Vagina (tissue), 2 donors: ENCODE measurements around the gene OLFML3. TPM values are rescaled to one million over a fixed set of nuclear protein-coding genes. Genes with fewer than 3 reads are reported as not detected.

Source experiments
- DNase-seq, 2 donors: peaks; one replicate each; pipeline ENCODE4 v3.0.0-alpha.2; 2017; ENCODE audit errors: extremely low spot score in 2 of 2
- H3K27ac ChIP-seq: fragments of 200-600 bp; sonication (generic); one replicate; pipeline ENCODE4 v1.5.1; 2019
- H3K27me3 ChIP-seq: fragments of 200-600 bp; sonication (generic); one replicate; pipeline ENCODE4 v1.5.1; 2019
- H3K36me3 ChIP-seq, 2 donors: fragments of 200-600 bp; sonication (generic); one replicate each; pipeline ENCODE4 v1.5.1; 2017 to 2019
- H3K4me1 ChIP-seq: fragments of 200-600 bp; sonication (generic); one replicate; pipeline ENCODE4 v1.5.1; 2019
- H3K4me3 ChIP-seq, 2 donors: fragments of 200-600 bp; sonication (generic); 1 replicate in 1 of 2; 2 replicates in 1 of 2; pipeline ENCODE4 v1.5.1; 2016 to 2019
- H3K9me3 ChIP-seq: fragments of 200-600 bp; sonication (generic); one replicate; pipeline ENCODE4 v1.5.1; 2019
- CTCF ChIP-seq, 3 experiments: fragments of 450-650 bp in 2 of 3; fragments of 200-600 bp in 1 of 3; sonication (generic) in 1 of 3; IDR thresholded peaks; one replicate each; pipeline ENCODE4 v1.5.1; 2017 to 2019; ENCODE audit warnings: antibody characterized with exemption in 3 of 3, mild to moderate bottlenecking in 2 of 3, moderate library complexity in 2 of 3
- POLR2A ChIP-seq, 2 donors: fragments of 450-650 bp; IDR thresholded peaks; one replicate each; pipeline ENCODE4 v1.6.1; 2017; ENCODE audit warnings: antibody characterized with exemption in 2 of 2, mild to moderate bottlenecking in 2 of 2, moderate library complexity in 2 of 2
- POLR2AphosphoS5 ChIP-seq, 2 donors: sonication (generic); formaldehyde crosslinking; IDR thresholded peaks; one replicate each; pipeline ENCODE4 v1.9.0; 2017; ENCODE audit warnings: antibody characterized with exemption in 2 of 2, mild to moderate bottlenecking in 2 of 2, low read depth in 1 of 2; ENCODE audit not compliant: insufficient read depth in 1 of 2
- intact Hi-C: fragments of 100-400 bp; cut with DNase I; formaldehyde crosslinking; loops from one replicate; pipeline ENCODE4 v1.15.1; 2023
- total RNA-seq: library from RNA; depleted of rRNA; stranded (reverse); fragments of >200 nt; gene quantifications from one replicate; pipeline ENCODE4 v1.2.3, GENCODE V29; 2016

OLFML3 gene
- total RNA-seq, 1 donor from 2014 or later = 108 TPM

- peak overlapping the region; percentile 90 for H3K27ac ChIP-seq
- peak overlapping the region; percentile 35 to 45 for H3K4me3 ChIP-seq
- no peaks in the 10 kb centered on the region for H3K36me3 ChIP-seq
- no peaks in the 10 kb centered on the region for H3K9me3 ChIP-seq
- TF ChIP-seq POLR2A (IDR thresholded peaks at IDR 0.05) (no peak), POLR2AphosphoS5 (IDR thresholded peaks at IDR 0.05; ENCODE audit: insufficient read depth in 1 of 2, low read depth in 1 of 2) (peak in 1 of 2 donors; percentile 5)
- peaks cover 58% of the 10 kb centered on the region for H3K4me1 ChIP-seq
- intact Hi-C loops = loop anchor here (10.0 kb wide), 1 partner anchor 232 kb away; no protein-coding TSS in a partner anchor
- DNase-seq = no peak
- no peaks in the 10 kb centered on the region for H3K27me3 ChIP-seq
Measured at GRCh38 chr1:113982949-113983348, 3.7 kb downstream of the OLFML3 start.

GRCh38 chr1:113983391-113983790 lies 4.1 kb downstream of the OLFML3 start:
- Histone ChIP-seq H3K27me3 (no peaks in the 10 kb centered on the region), H3K27ac (peak overlapping the region; percentile 90), H3K36me3 (no peaks in the 10 kb centered on the region), H3K4me1 (peaks cover 54% of the 10 kb centered on the region), H3K9me3 (no peaks in the 10 kb centered on the region), H3K4me3 (peak overlapping the region; percentile 35 to 45)
- intact Hi-C loops = loop anchor here (10.0 kb wide), 1 partner anchor 231 kb away; no protein-coding TSS in a partner anchor
- TF ChIP-seq CTCF (IDR thresholded peaks at IDR 0.05) (no peak), POLR2AphosphoS5 (IDR thresholded peaks at IDR 0.05; ENCODE audit: insufficient read depth in 1 of 2, low read depth in 1 of 2) (no peak), POLR2A (IDR thresholded peaks at IDR 0.05) (no peak)
- no peak for DNase-seq

- peak overlapping the region; percentile 90 for H3K27ac ChIP-seq
- no peaks in the 10 kb centered on the region for H3K9me3 ChIP-seq
- H3K4me1 ChIP-seq = peaks cover 49% of the 10 kb centered on the region
- peak overlapping the region in 1 of 2 donors; percentile 35 for H3K4me3 ChIP-seq
- DNase-seq = no peak
- intact Hi-C loops = loop anchor here (10.0 kb wide), 1 partner anchor 231 kb away; no protein-coding TSS in a partner anchor
- TF ChIP-seq POLR2A (IDR thresholded peaks at IDR 0.05) = no peak
- no peak for TF ChIP-seq CTCF (IDR thresholded peaks at IDR 0.05)
- TF ChIP-seq POLR2AphosphoS5 (IDR thresholded peaks at IDR 0.05; ENCODE audit: insufficient read depth in 1 of 2, low read depth in 1 of 2) = no peak
- no peaks in the 10 kb centered on the region for H3K36me3 ChIP-seq
- no peaks in the 10 kb centered on the region for H3K27me3 ChIP-seq
Measured at GRCh38 chr1:113983826-113984225, 4.6 kb downstream of the OLFML3 start.

- Histone ChIP-seq H3K9me3 (no peaks in the 10 kb centered on the region), H3K4me1 (peaks cover 44% of the 10 kb centered on the region), H3K27ac (peak overlapping the region; percentile 90), H3K36me3 (no peaks in the 10 kb centered on the region), H3K27me3 (no peaks in the 10 kb centered on the region), H3K4me3 (no peak overlapping the region)
- intact Hi-C loops = loop anchor here (10.0 kb wide), 1 partner anchor 230 kb away; no protein-coding TSS in a partner anchor
- TF ChIP-seq CTCF (IDR thresholded peaks at IDR 0.05) = no peak
- no peak for TF ChIP-seq POLR2A (IDR thresholded peaks at IDR 0.05)
- TF ChIP-seq POLR2AphosphoS5 (IDR thresholded peaks at IDR 0.05; ENCODE audit: insufficient read depth in 1 of 2, low read depth in 1 of 2) = no peak
- DNase-seq = no peak
Measured at GRCh38 chr1:113984710-113985109, 5.4 kb downstream of the OLFML3 start.

GRCh38 chr1:113986802-113987201 lies 7.5 kb downstream of the OLFML3 start:
- Histone ChIP-seq H3K4me3 (no peak overlapping the region), H3K27me3 (no peaks in the 10 kb centered on the region), H3K27ac (no peak overlapping the region), H3K36me3 (no peaks in the 10 kb centered on the region), H3K4me1 (peaks cover 32% of the 10 kb centered on the region), H3K9me3 (no peaks in the 10 kb centered on the region)
- no peak for DNase-seq
- intact Hi-C loops = loop anchor here (10.0 kb wide), 1 partner anchor 228 kb away; no protein-coding TSS in a partner anchor
- TF ChIP-seq POLR2AphosphoS5 (IDR thresholded peaks at IDR 0.05; ENCODE audit: insufficient read depth in 1 of 2, low read depth in 1 of 2) (no peak), CTCF (IDR thresholded peaks at IDR 0.05) (no peak), POLR2A (IDR thresholded peaks at IDR 0.05) (no peak)
